BLaER1 treated with 17β-estradiol and CSF1 and Interleukin-3, amounts not matched to agents 10 nM and 100 nM (cell line): ENCODE data around the gene FCHSD2.
"Not testable (repeated sequence)": the region's sequence is repeated elsewhere in the genome, so short reads cannot be mapped to it uniquely, and the experiment has no call there.

Source experiments
- H3K27ac ChIP-seq, 11 experiments: shearing (Covaris generic); formaldehyde crosslinking; 2 replicates each; pipeline ENCODE4 v1.8.1; 2022
- H3K27me3 ChIP-seq, 11 experiments: shearing (Covaris generic); formaldehyde crosslinking; 2 replicates each; pipeline ENCODE4 v1.8.1; 2022
- H3K36me3 ChIP-seq, 11 experiments: shearing (Covaris generic); formaldehyde crosslinking; 2 replicates each; pipeline ENCODE4 v1.8.1; 2022
- H3K4me1 ChIP-seq, 10 experiments: shearing (Covaris generic); formaldehyde crosslinking; 2 replicates each; pipeline ENCODE4 v1.8.1; 2022
- H3K4me2 ChIP-seq, 11 experiments: shearing (Covaris generic); formaldehyde crosslinking; 2 replicates each; pipeline ENCODE4 v1.8.1; 2022
- H3K4me3 ChIP-seq, 10 experiments: shearing (Covaris generic); formaldehyde crosslinking; 2 replicates each; pipeline ENCODE4 v1.8.1; 2022
- H3K9ac ChIP-seq, 11 experiments: shearing (Covaris generic); formaldehyde crosslinking; 2 replicates each; pipeline ENCODE4 v1.8.1; 2022
- H3K9me3 ChIP-seq, 11 experiments: shearing (Covaris generic); formaldehyde crosslinking; replicated peaks in 1 of 11; 2 replicates each; pipeline ENCODE4 v1.8.1; 2022
- H4K20me1 ChIP-seq, 11 experiments: shearing (Covaris generic); formaldehyde crosslinking; 2 replicates each; pipeline ENCODE4 v1.8.1; 2022
- Cebpa-rat ChIP-seq, 11 experiments: shearing (Covaris generic); IDR thresholded peaks; 2 replicates each; pipeline ENCODE4 v1.8.1; 2022

FCHSD2 gene

GRCh38 chr11:73034777-73035176 lies 107.3 kb downstream of the FCHSD2 start:
- Histone ChIP-seq H3K9ac (peak overlapping the region in 2 of 11 experiments; percentile 39 to 50; a peak in 2 of 22 replicates), H3K4me1 (peaks cover 8 to 66% (median 15%) of the 10 kb centered on the region in 10 experiments; a peak in 19 of 20 replicates), H4K20me1 (0 out of 22 replicates have a peak, but pooled peaks cover 0 to 4% (median 0%) of the 10 kb centered on the region in 11 experiments), H3K27me3 (no peaks in the 10 kb centered on the region), H3K36me3 (peaks cover 38 to 90% (median 51%) of the 10 kb centered on the region in 11 experiments), H3K4me3 (no peak overlapping the region), H3K9me3 (peaks cover 0 to 24% (median 20%) of the 10 kb centered on the region in 11 experiments; a peak in 19 of 22 replicates), H3K4me2 (peak overlapping the region in 9 of 11 experiments; percentile 0 to 71 (median 24); a peak in 11 of 22 replicates), H3K27ac (peak overlapping the region in 2 of 11 experiments; percentile 15 to 40; a peak in 3 of 22 replicates)
- TF ChIP-seq Cebpa-rat (IDR thresholded peaks at IDR 0.05): no peak

- H3K36me3 ChIP-seq: peaks cover 40 to 88% (median 54%) of the 10 kb centered on the region in 11 experiments
- H4K20me1 ChIP-seq: 0 out of 22 replicates have a peak, but pooled peaks cover 0 to 4% (median 0%) of the 10 kb centered on the region in 11 experiments
- no peak overlapping the region for H3K4me3 ChIP-seq
- H3K27ac ChIP-seq: peak overlapping the region in 4 of 11 experiments; percentile 5 to 40 (median 22); a peak in 4 of 22 replicates
- H3K4me1 ChIP-seq: peaks cover 8 to 70% (median 15%) of the 10 kb centered on the region in 10 experiments; a peak in 19 of 20 replicates
- peak overlapping the region in 8 of 11 experiments; percentile 0 to 71 (median 28); a peak in 11 of 22 replicates for H3K4me2 ChIP-seq
- H3K9me3 ChIP-seq: peaks cover 0 to 28% (median 24%) of the 10 kb centered on the region in 11 experiments; a peak in 20 of 22 replicates
- no peaks in the 10 kb centered on the region for H3K27me3 ChIP-seq
- peak overlapping the region in 3 of 11 experiments; percentile 11 to 50 (median 39); a peak in 2 of 22 replicates for H3K9ac ChIP-seq
- no peak for TF ChIP-seq Cebpa-rat (IDR thresholded peaks at IDR 0.05)
Observed at GRCh38 chr11:73034331-73034730, 107.8 kb downstream of the FCHSD2 start.

DNA sequence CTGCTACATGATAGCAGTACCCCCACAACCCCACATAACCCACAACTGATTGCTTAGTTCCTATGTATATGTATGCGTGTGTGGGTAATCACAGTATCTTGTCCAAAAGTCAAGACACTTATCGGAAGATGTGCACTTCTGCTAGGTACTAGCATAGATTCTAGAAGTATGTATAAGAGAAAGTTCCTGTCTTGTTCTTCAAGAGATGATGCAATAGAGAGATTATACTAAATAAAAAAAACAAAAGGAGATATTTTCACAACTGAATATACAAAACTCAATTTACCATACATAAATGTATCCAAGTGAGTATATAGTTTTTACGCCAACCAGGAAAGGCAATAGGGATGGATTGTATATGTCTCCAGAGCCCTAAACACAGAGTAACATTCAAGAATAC lies 112.0 kb downstream of the FCHSD2 start:
- Histone ChIP-seq H3K4me3 (peak overlapping the region in 1 of 10 experiments; percentile 8; a peak in 1 of 20 replicates), H3K27ac (peak overlapping the region in 3 of 11 experiments; percentile 74 to 95 (median 93); a peak in 6 of 22 replicates), H3K27me3 (no peaks in the 10 kb centered on the region), H3K9me3 (peaks cover 28 to 70% (median 66%) of the 10 kb centered on the region in 11 experiments), H3K9ac (peak overlapping the region in 2 of 11 experiments; percentile 65 to 77; a peak in 2 of 22 replicates), H3K4me2 (peak overlapping the region in 2 of 11 experiments; percentile 76 to 84; a peak in 4 of 22 replicates), H3K4me1 (peaks cover 6 to 88% (median 12%) of the 10 kb centered on the region in 10 experiments; a peak in 19 of 20 replicates), H4K20me1 (no peaks in the 10 kb centered on the region), H3K36me3 (peaks cover 54 to 82% (median 69%) of the 10 kb centered on the region in 11 experiments)
- 0 out of 22 replicates have a peak, but pooled peaks of 1 of the 11 experiments have one; percentile 35 for TF ChIP-seq Cebpa-rat (IDR thresholded peaks at IDR 0.05)

GRCh38 chr11:73029403-73029802 lies 112.7 kb downstream of the FCHSD2 start:
- Histone ChIP-seq H3K27me3 (no peaks in the 10 kb centered on the region), H3K9me3 (peaks cover 35 to 77% (median 73%) of the 10 kb centered on the region in 11 experiments), H4K20me1 (no peaks in the 10 kb centered on the region), H3K9ac (peak overlapping the region in 3 of 11 experiments; percentile 16 to 77 (median 65); a peak in 4 of 22 replicates), H3K4me2 (peak overlapping the region in 3 of 11 experiments; percentile 40 to 84 (median 76); a peak in 6 of 22 replicates), H3K4me3 (peak overlapping the region in 2 of 10 experiments; percentile 4 to 11; a peak in 1 of 20 replicates), H3K4me1 (peaks cover 0 to 81% (median 5%) of the 10 kb centered on the region in 10 experiments; a peak in 17 of 20 replicates), H3K27ac (peak overlapping the region in 3 of 11 experiments; percentile 74 to 95 (median 93); a peak in 6 of 22 replicates), H3K36me3 (peaks cover 61 to 86% (median 76%) of the 10 kb centered on the region in 11 experiments)
- TF ChIP-seq Cebpa-rat (IDR thresholded peaks at IDR 0.05): no peak

DNA sequence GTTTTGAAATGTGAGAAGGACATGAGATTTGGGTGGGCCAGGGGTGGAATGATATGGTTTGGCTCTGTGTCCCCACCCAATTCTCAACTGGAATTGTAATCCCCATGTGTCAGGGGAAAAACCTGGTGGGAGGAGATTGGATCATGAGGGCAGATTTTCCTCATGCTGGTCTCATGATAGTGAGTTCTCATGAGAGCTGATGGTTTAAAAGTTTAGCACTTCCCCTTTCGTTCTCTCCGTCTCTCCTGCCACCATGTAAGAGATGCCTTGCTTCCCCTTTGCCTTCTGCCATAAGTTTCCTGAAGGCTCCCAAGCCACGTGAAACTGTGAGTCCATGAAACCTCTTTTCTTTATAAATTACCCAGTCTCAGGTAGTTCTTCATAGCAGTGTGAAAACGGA lies 113.5 kb downstream of the FCHSD2 start:
- peak overlapping the region in 5 of 10 experiments; percentile 9 to 42 (median 12); a peak in 2 of 20 replicates for H3K4me3 ChIP-seq

DNA sequence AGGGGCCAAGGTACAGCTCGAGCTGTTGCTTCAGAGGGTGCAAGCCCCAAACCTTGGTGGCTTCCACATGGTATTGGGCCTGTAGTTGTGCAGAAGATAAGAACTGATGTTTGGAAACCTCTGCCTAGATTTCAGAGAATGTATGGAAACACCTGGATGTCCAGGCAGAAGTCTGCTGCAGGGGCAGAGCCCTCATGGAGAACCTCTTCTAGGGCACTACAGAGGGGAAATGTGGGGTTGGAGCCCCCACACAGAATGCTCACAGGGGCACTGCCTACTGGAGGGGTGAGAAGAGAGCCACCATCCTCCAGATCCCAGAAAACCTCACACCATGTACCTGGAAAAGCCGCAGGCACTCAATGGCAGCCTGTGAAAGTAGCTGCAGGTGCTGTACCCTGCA lies 114.3 kb downstream of the FCHSD2 start:
- Histone ChIP-seq H3K9ac (peak overlapping the region in 2 of 11 experiments; percentile 77 to 78; a peak in 5 of 22 replicates), H3K4me1 (peaks cover 0 to 69% (median 0%) of the 10 kb centered on the region in 10 experiments; a peak in 6 of 20 replicates), H3K9me3 (peaks cover 46 to 93% (median 88%) of the 10 kb centered on the region in 11 experiments), H3K36me3 (peaks cover 68 to 92% (median 84%) of the 10 kb centered on the region in 11 experiments), H3K4me3 (peak overlapping the region in 7 of 10 experiments; percentile 9 to 42 (median 23); a peak in 7 of 20 replicates), H3K27ac (peak overlapping the region in 3 of 11 experiments; percentile 74 to 95 (median 93); a peak in 6 of 22 replicates), H3K4me2 (peak overlapping the region in 3 of 11 experiments; percentile 13 to 93 (median 84); a peak in 5 of 22 replicates)
- H4K20me1 ChIP-seq, H3K27me3 ChIP-seq: not testable (repeated sequence)

More for the DNA sequence above, 113.5 kb downstream of the FCHSD2 start:
- Histone ChIP-seq H4K20me1 (no peaks in the 10 kb centered on the region; a peak in 1 of 22 replicates), H3K4me2 (peak overlapping the region in 3 of 11 experiments; percentile 40 to 93 (median 84); a peak in 5 of 22 replicates), H3K27me3 (no peaks in the 10 kb centered on the region), H3K4me1 (peaks cover 0 to 75% (median 0%) of the 10 kb centered on the region in 10 experiments; a peak in 6 of 20 replicates), H3K9me3 (peaks cover 43 to 85% (median 81%) of the 10 kb centered on the region in 11 experiments), H3K27ac (peak overlapping the region in 3 of 11 experiments; percentile 74 to 95 (median 93); a peak in 6 of 22 replicates), H3K9ac (peak overlapping the region in 3 of 11 experiments; percentile 16 to 78 (median 77); a peak in 5 of 22 replicates), H3K36me3 (peaks cover 68 to 93% (median 83%) of the 10 kb centered on the region in 11 experiments)
- TF ChIP-seq Cebpa-rat (IDR thresholded peaks at IDR 0.05): no peak

DNA sequence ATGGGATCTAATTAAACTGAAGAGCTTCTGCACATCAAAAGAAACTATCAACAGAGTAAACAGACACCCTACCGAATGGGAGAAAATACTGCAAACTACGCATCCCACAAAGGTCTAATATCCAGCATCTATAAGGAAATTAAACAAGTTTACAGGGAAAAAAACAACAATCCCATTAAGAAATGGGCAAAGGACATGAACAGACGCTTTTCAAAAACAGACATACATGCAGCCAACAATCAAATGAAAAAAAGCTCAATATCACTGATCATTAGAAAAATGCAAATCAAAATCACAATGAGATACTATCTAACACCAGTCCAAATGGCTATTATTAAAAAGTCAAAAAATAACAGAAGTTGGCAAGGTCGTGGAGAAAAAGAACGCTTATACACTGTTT lies 117.5 kb downstream of the FCHSD2 start:
- peaks cover 57 to 79% (median 61%) of the 10 kb centered on the region in 11 experiments for H3K36me3 ChIP-seq
- H3K9ac ChIP-seq: no peak overlapping the region

DNA sequence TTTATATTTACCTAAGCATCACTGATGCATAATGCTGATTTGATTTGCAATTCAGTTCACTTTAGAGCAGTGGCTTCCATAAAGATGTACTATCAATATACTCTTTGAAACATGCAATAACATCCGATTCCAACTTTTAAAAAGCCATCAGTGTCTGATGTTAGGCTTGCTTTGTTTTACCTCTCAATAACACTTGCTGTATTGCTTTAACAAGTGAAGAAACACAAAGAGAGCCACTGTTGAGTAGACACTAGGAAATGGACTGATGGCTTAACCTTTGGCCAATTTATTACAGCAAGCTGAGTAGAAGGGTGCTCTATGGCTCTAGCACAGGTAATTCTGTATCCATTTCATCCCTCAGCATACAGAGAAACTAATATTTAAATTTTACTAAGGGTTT lies 122.1 kb downstream of the FCHSD2 start:
- H4K20me1 ChIP-seq: peaks cover 0 to 61% (median 0%) of the 10 kb centered on the region in 11 experiments; a peak in 4 of 22 replicates
- H3K27me3 ChIP-seq: no peaks in the 10 kb centered on the region
- no peak for TF ChIP-seq Cebpa-rat (IDR thresholded peaks at IDR 0.05)
- no peak overlapping the region for H3K27ac ChIP-seq
- peaks cover 24 to 41% (median 33%) of the 10 kb centered on the region in 11 experiments for H3K9me3 ChIP-seq
- H3K36me3 ChIP-seq: peaks cover 16 to 66% (median 35%) of the 10 kb centered on the region in 11 experiments; a peak in 21 of 22 replicates
- no peak overlapping the region; a peak in 1 of 22 replicates for H3K4me2 ChIP-seq
- no peak overlapping the region for H3K4me3 ChIP-seq
- H3K4me1 ChIP-seq: peaks cover 0 to 45% (median 0%) of the 10 kb centered on the region in 10 experiments; a peak in 3 of 20 replicates
- H3K9ac ChIP-seq: no peak overlapping the region

More for the DNA sequence above, 117.5 kb downstream of the FCHSD2 start:
- Histone ChIP-seq H3K4me1 (peaks cover 0 to 45% (median 0%) of the 10 kb centered on the region in 10 experiments; a peak in 6 of 20 replicates), H3K9me3 (peaks cover 46 to 87% (median 79%) of the 10 kb centered on the region in 11 experiments), H3K27ac (no peak overlapping the region), H3K4me3 (no peak overlapping the region), H3K27me3 (no peaks in the 10 kb centered on the region), H3K4me2 (no peak overlapping the region), H4K20me1 (peaks cover 0 to 24% (median 0%) of the 10 kb centered on the region in 11 experiments; a peak in 4 of 22 replicates)
- no peak for TF ChIP-seq Cebpa-rat (IDR thresholded peaks at IDR 0.05)
